HepG2 (cell line): ENCODE measurements around the gene SEC24B. TPM values are rescaled to one million over a fixed set of nuclear protein-coding genes. Genes with fewer than 3 reads are reported as not detected.
A peak's percentile ranks its signal among the peaks of the same experiment; 100 is the strongest.

Experiments
- ASH2L ChIP-seq: fragments of 300-600, 200-600 bp; sonication (generic); IDR thresholded peaks from 2 replicates; pipeline ENCODE4 v1.7.0; 2017; ENCODE audit warnings: low read depth, mild to moderate bottlenecking, moderate library complexity, mixed read lengths, low read length; ENCODE audit not compliant: insufficient read length
- ATF2 ChIP-seq: sonication (generic); formaldehyde crosslinking; IDR thresholded peaks from 2 replicates; pipeline ENCODE4 v1.4.0; 2020; ENCODE audit warnings: missing genetic modification reagents
- CHCHD3 ChIP-seq: sonication (generic); formaldehyde crosslinking; IDR thresholded peaks from 2 replicates; pipeline ENCODE4 v1.8.0; 2022; ENCODE audit warnings: mild to moderate bottlenecking, missing genetic modification reagents, moderate library complexity
- ELK4 ChIP-seq: sonication (generic); formaldehyde crosslinking; IDR thresholded peaks from 2 replicates; pipeline ENCODE4 v1.9.0; 2021; ENCODE audit warnings: missing genetic modification reagents, borderline replicate concordance
- ETS1 ChIP-seq: sonication (generic); formaldehyde crosslinking; IDR thresholded peaks from 2 replicates; pipeline ENCODE4 v1.4.0; 2020; ENCODE audit warnings: missing genetic modification reagents
- HNRNPLL ChIP-seq: fragments of 200-400 bp; formaldehyde crosslinking; IDR thresholded peaks from 2 replicates; pipeline ENCODE4 v1.6.1; 2017; ENCODE audit warnings: mild to moderate bottlenecking, low read depth, low read length; ENCODE audit not compliant: poor library complexity, severe bottlenecking
- KDM5B ChIP-seq: sonication (generic); formaldehyde crosslinking; IDR thresholded peaks from 2 replicates; pipeline ENCODE4 v1.4.0; 2020; ENCODE audit warnings: missing genetic modification reagents, mild to moderate bottlenecking, borderline replicate concordance
- KLF6 ChIP-seq: IDR thresholded peaks from 2 replicates; pipeline ENCODE4 v1.8.0; 2016; ENCODE audit warnings: missing biosample characterization, missing genetic modification reagents
- NBN ChIP-seq: fragments of 450-650 bp; conservative IDR thresholded peaks from 2 replicates; pipeline ENCODE4 v1.6.1; 2017
- RORA ChIP-seq: sonication (generic); formaldehyde crosslinking; IDR thresholded peaks from 2 replicates; pipeline ENCODE4 v1.5.0; 2020; ENCODE audit warnings: mild to moderate bottlenecking, missing genetic modification reagents, moderate library complexity
- TBX2 ChIP-seq: sonication (generic); formaldehyde crosslinking; IDR thresholded peaks from 2 replicates; pipeline ENCODE4 v1.5.0; 2020; ENCODE audit warnings: missing genetic modification reagents, mild to moderate bottlenecking, borderline replicate concordance
- THAP7 ChIP-seq: sonication (generic); formaldehyde crosslinking; IDR thresholded peaks from 2 replicates; pipeline ENCODE4 v1.8.1; 2023; ENCODE audit warnings: mild to moderate bottlenecking, missing genetic modification reagents
- THYN1 ChIP-seq: sonication (generic); formaldehyde crosslinking; IDR thresholded peaks from 2 replicates; pipeline ENCODE4 v1.8.1; 2023; ENCODE audit warnings: low read depth, mild to moderate bottlenecking, moderate library complexity, missing genetic modification reagents, borderline replicate concordance
- ZBTB20 ChIP-seq: sonication (generic); formaldehyde crosslinking; IDR thresholded peaks from 2 replicates; pipeline ENCODE4 v1.8.1; 2023; ENCODE audit warnings: missing genetic modification reagents, low read depth, mild to moderate bottlenecking, borderline replicate concordance
- ZBTB46 ChIP-seq: sonication (generic); formaldehyde crosslinking; IDR thresholded peaks from 2 replicates; pipeline ENCODE4 v1.4.0; 2020; ENCODE audit warnings: mild to moderate bottlenecking, missing genetic modification reagents, borderline replicate concordance
- ZFX ChIP-seq: sonication (generic); formaldehyde crosslinking; IDR thresholded peaks from 2 replicates; pipeline ENCODE4 v1.4.0; 2020; ENCODE audit warnings: mild to moderate bottlenecking, low read depth, missing genetic modification reagents, moderate library complexity
- ZFY ChIP-seq: sonication (generic); formaldehyde crosslinking; IDR thresholded peaks from 2 replicates; pipeline ENCODE4 v1.4.0; 2020; ENCODE audit warnings: missing genetic modification reagents
- ZMYM2 ChIP-seq: sonication (generic); formaldehyde crosslinking; IDR thresholded peaks from 2 replicates; pipeline ENCODE4 v1.8.0; 2022; ENCODE audit warnings: mild to moderate bottlenecking, missing genetic modification reagents
- ZNF121 ChIP-seq: sonication (generic); formaldehyde crosslinking; IDR thresholded peaks from 2 replicates; pipeline ENCODE4 v1.5.0; 2020; ENCODE audit warnings: mild to moderate bottlenecking, missing genetic modification reagents
- ZNF800 ChIP-seq: sonication (generic); formaldehyde crosslinking; IDR thresholded peaks from 2 replicates; pipeline ENCODE4 v1.4.0; 2020; ENCODE audit warnings: missing genetic modification reagents
- polyA plus RNA-seq, 8 experiments: library from polyadenylated mRNA; depleted of rRNA in 3 of 8; stranded (reverse) in 7 of 8; unstranded in 1 of 8; fragments of >200 nt; fragmentation: Illumina TruSeq in 4 of 8; extraction: Trizol in 4 of 8; gene quantifications; 2 replicates each; pipeline versions ENCODE4 v1.2.1 to v1.2.3, GENCODE V29; 2011 to 2016; ENCODE audit warnings: low read depth in 4 of 8, missing spikeins in 1 of 8, mixed read lengths in 1 of 8; ENCODE audit not compliant: insufficient read depth in 1 of 8
- total RNA-seq, 5 experiments: library from RNA; depleted of rRNA; stranded (reverse); fragments of >200 nt; fragmentation: Illumina TruSeq; extraction: Trizol; gene quantifications; 2 replicates each; pipeline ENCODE4 v1.2.3, GENCODE V29; 2016; ENCODE audit warnings: low read depth in 1 of 5

The SEC24B gene
- total and polyA plus RNA-seq, 2 of the 13 experiments (the other 11 are each of a cell fraction or from before 2014, with no cell fraction given) = 14.6 to 39.0 TPM

- TF ChIP-seq ZBTB20 (0 out of 2 replicates have a peak, but pooled peaks have one; percentile 38), ZNF800 (peak; percentile 91), THAP7 (CRISPR knock-in tag) (no peak), ASH2L (peak; percentile 55), KDM5B (CRISPR knock-in tag) (peak; percentile 45; the same call in 1 of the 2 replicates), ZMYM2 (CRISPR knock-in tag) (no peak), CHCHD3 (CRISPR knock-in tag) (0 out of 2 replicates have a peak, but pooled peaks have one; percentile 51), ZFX (CRISPR knock-in tag) (peak; percentile 46), ZFY (CRISPR knock-in tag) (peak; percentile 46; the same call in 1 of the 2 replicates), ATF2 (CRISPR knock-in tag) (no peak), TBX2 (CRISPR knock-in tag) (no peak; the same call in 1 of the 2 replicates), ETS1 (CRISPR knock-in tag) (no peak), HNRNPLL (peak; percentile 93), ELK4 (no peak), NBN (no peak), THYN1 (CRISPR knock-in tag) (no peak), ZBTB46 (CRISPR knock-in tag) (no peak), KLF6 (CRISPR knock-in tag) (0 out of 2 replicates have a peak, but pooled peaks have one; percentile 33), RORA (CRISPR knock-in tag) (no peak), ZNF121 (peak; percentile 33; the same call in 1 of the 2 replicates)
These were observed 126.5 kb downstream of the SEC24B start, which contains the start of gene MCUB (continued) for GRCh38 chr4:109559983-109560686.
